Adrenal gland (tissue), 5 donors: ENCODE measurements around the gene AQP10.

Experiments used
- POLR2A ChIP-seq, 2 donors: fragments of 450-650 bp; IDR thresholded peaks; one replicate each; pipeline ENCODE4 v1.6.1; 2017; ENCODE audit warnings: antibody characterized with exemption in 2 of 2, mild to moderate bottlenecking in 2 of 2, moderate library complexity in 1 of 2
- TF ChIP-seq, protein P1 (sequence below), 6 experiments: fragments of 450-650 bp in 4 of 6; fragments of 200-600 bp in 2 of 6; sonication (generic) in 1 of 6; IDR thresholded peaks; 1 replicate in 5 of 6; 2 replicates in 1 of 6; pipeline versions ENCODE4 v1.5.1 to v1.8.0; 2016 to 2021; ENCODE audit warnings: antibody characterized with exemption in 6 of 6, mild to moderate bottlenecking in 2 of 6, moderate library complexity in 1 of 6
- donor health status: DM: no; HTN: no; CAD: no.

DNA sequence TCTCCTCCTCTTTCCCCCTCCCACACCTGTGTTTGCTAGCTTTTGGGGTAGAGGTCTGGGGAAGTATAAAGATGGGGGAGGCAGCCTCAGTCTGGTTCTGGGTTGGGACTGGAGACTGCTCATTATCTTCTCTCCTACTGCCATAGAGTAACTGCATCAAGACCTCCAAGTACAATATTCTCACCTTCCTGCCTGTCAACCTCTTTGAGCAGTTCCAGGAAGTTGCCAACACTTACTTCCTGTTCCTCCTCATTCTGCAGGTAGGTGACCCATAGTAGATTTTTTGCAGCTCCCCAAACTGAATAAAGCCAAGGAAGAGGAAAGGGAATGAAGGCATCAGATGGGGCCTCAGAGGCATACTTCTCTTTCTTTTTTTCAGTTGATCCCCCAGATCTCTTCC is 9.8 kb downstream of the AQP10 start:
- TF ChIP-seq, protein P1, sequence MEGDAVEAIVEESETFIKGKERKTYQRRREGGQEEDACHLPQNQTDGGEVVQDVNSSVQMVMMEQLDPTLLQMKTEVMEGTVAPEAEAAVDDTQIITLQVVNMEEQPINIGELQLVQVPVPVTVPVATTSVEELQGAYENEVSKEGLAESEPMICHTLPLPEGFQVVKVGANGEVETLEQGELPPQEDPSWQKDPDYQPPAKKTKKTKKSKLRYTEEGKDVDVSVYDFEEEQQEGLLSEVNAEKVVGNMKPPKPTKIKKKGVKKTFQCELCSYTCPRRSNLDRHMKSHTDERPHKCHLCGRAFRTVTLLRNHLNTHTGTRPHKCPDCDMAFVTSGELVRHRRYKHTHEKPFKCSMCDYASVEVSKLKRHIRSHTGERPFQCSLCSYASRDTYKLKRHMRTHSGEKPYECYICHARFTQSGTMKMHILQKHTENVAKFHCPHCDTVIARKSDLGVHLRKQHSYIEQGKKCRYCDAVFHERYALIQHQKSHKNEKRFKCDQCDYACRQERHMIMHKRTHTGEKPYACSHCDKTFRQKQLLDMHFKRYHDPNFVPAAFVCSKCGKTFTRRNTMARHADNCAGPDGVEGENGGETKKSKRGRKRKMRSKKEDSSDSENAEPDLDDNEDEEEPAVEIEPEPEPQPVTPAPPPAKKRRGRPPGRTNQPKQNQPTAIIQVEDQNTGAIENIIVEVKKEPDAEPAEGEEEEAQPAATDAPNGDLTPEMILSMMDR (IDR thresholded peaks at IDR 0.05): no peak
- no peak for TF ChIP-seq POLR2A (IDR thresholded peaks at IDR 0.05)
